ENCODE results near the gene RABEPK.

GRCh38 chr9:125241863-125242739 is 41.8 kb downstream of the RABEPK start:
- TF ChIP-seq, protein P1, sequence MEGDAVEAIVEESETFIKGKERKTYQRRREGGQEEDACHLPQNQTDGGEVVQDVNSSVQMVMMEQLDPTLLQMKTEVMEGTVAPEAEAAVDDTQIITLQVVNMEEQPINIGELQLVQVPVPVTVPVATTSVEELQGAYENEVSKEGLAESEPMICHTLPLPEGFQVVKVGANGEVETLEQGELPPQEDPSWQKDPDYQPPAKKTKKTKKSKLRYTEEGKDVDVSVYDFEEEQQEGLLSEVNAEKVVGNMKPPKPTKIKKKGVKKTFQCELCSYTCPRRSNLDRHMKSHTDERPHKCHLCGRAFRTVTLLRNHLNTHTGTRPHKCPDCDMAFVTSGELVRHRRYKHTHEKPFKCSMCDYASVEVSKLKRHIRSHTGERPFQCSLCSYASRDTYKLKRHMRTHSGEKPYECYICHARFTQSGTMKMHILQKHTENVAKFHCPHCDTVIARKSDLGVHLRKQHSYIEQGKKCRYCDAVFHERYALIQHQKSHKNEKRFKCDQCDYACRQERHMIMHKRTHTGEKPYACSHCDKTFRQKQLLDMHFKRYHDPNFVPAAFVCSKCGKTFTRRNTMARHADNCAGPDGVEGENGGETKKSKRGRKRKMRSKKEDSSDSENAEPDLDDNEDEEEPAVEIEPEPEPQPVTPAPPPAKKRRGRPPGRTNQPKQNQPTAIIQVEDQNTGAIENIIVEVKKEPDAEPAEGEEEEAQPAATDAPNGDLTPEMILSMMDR (IDR thresholded peaks at IDR 0.05) = no peak
- TF ChIP-seq POLR2AphosphoS5 (IDR thresholded peaks at IDR 0.05) = no peak

Data from gastroesophageal sphincter (tissue), 3 donors.